DMS153 (cell line): ENCODE data around the gene TEX38.
"Not testable (repeated sequence)": the region's sequence is repeated elsewhere in the genome, so short reads cannot be mapped to it uniquely, and the experiment has no call there.

Experiments
- DNase-seq: peaks from one replicate; lab custom pipeline; 2025; lab: John Stamatoyannopoulos, UW

TEX38 gene

GRCh38 chr1:46655848-46656247, 15.8 kb upstream of the TEX38 start:
- no peak for DNase-seq

GRCh38 chr1:46656643-46657042, 15.0 kb upstream of the TEX38 start:
- DNase-seq = no peak

DNA sequence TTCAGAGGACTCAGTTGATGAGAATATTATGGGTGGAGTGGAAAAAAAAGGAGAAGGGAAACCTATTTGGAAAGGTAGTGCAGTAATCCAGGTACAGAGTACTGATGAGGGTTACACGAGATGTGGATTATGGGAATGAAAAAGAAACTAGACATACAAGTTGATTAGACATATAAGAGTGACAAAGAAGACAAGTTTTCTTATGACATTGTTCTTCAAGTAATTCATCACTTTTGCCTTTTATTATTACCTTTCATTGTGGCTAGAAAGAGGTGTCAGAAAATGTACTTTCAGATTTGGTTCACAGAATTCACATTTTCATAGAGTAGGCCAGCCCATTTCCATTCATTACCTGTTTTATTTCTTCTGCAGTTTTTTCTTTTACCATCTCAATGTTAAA, 13.9 kb upstream of the TEX38 start:
- DNase-seq = no peak

DNA sequence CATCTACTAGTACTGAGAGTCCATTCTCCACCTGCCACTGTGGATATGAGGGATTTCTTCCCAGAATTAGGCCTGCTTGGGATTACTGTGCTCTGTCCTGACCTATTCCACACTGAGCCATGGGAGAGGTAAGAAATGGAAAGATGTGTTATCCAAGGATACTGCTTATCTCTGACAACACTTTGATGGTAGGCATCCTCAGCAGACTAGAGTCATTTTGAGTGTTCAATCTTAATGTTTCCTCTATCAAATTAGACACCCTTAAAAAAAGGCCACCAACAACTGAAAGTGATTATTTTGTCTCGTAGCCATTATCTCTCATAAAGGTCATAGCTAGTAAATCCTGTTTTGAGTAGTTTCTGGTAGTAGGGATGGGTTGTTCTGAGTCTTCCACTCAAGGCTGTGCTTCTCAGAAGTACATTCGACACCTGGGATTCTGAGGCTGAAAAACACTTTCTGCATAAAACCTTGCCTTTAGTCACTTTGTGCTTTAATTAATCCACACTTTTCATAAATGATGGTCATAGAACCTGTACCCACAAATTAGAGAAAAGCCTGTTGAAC, 12.3 kb upstream of the TEX38 start:
- no peak for DNase-seq

GRCh38 chr1:46660116-46660515, 11.5 kb upstream of the TEX38 start:
- not testable (repeated sequence) for DNase-seq

DNA sequence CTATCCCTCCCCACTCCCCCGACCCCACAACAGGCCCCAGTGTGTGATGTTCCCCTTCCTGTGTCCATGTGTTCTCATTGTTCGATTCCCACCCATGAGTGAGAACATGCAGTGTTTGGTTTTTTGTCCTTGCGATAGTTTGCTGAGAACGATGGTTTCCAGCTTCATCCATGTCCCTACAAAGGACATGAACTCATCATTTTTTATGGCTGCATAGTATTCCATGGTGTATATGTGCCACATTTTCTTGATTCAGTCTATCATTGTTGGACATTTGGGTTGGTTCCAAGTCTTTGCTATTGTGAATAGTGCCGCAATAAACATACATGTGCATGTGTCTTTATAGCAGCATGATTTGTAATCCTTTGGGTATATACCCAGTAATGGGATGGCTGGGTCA, 8.7 kb upstream of the TEX38 start:
- not testable (repeated sequence) for DNase-seq

- no peak for DNase-seq
Measured at GRCh38 chr1:46665983-46666382, 5.7 kb upstream of the TEX38 start.

DNA sequence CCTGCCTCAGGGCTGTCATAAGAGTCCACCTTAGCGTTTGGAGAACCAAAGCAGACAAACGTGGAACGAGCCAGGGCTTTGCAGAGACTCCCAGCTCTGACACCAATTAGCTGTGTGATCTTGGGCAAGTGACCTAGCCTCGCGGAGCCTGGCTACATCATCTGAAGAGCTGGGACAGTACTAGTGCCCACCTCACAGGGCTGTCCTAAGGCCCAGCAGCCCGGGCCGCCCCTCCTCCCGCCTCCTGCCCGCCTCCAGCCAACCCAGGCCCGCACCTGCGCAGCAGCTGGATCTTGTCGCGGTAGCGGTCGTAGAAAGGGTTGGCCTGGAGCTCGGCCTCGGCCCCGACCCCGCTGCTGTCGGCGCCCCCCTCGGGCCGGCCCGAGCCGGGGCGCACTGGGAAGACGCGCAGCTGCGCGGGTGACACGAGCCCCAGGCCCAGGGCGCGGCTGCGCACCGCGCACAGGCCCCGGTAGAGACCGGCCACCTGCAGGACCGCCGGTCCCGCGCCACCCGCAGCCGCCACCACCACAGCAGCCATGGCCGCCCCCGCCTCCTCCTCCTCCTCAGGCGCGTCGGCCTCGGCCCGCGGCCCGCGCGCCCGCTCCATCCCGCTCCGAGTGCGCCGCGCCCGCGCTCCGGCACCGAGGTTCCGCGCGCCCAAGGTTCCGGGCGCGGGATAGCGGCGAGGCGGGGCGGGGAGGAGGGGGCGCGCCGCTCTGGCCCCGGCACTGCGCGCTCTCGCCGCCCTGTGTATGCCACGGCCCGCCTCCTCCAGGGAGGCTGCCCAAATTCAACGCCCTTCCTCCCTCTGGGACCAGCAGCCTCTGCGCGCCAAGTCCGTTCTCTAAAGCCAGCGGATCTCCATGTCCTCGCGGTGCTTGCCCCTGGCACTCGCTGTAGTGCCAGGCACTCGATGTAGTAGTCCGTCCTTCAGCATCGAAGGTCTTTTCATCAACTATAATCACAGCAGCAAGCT, 3.6 kb upstream of the TEX38 start, which contains the start of gene ATPAF1:
TSS of gene ATPAF1 (minus strand) at position 583 of the 979 bp plus-strand sequence. CDS start at position 541, 42 bp downstream.
- DNase-seq = peak; percentile 70

- DNase-seq = no peak
Measured at GRCh38 chr1:46670134-46670533, 1.5 kb upstream of the TEX38 start.

DNA sequence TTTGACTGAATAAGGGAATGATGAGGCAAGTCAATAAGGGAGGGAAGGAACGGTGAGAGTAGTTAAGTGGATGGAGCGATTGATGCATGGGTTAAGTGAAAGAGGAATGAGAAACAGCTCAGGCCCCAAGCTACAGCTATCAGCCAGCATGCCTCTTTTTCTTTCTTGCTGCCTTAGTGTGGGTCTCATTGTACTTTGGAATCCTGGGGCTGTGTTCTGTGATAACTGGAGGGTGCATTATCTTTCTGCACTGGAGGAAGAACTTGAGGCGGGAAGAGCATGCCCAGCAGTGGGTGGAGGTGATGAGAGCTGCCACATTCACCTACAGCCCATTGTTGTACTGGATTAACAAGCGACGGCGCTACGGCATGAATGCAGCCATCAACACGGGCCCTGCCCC, 1.0 kb downstream of the TEX38 start:
- no peak for DNase-seq

- no peak for DNase-seq
Measured at GRCh38 chr1:46673749-46674182, 2.1 kb downstream of the TEX38 start.

DNA sequence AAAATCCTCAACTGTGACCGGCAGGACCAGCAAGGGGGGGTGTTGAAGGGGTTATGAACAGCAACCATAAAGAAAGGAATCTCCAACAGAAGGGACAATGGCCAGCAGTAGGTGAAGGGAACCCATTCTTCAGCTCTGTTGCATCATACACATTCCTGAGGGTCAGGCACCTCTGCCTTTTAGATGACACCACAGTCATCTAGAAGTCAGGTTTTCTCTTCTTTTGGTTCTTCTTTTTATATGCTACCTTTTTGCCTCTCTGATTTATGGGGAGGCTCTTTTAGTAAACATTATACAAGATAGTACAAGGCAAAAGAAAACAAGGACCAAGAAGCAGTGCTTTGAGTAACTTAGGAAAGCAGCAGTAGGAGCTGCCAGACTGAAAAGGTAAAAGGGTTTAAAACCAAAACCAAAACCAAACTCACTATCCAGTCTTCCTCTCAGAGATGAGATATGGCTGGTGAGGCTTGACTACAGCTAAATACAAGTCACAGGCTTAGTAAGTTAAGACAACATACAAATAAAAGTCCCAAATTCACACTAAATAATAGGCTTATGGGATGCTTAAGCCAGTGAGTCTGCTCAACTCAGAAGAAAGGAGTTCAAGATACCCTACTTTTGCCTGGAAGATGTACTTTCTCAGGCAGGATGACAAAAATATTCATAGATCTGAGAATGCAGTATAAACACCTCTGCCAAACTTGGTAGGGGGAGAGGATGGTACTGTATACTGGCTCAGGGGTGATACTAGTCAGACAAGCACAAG, 4.1 kb downstream of the TEX38 start:
- no peak for DNase-seq

DNA sequence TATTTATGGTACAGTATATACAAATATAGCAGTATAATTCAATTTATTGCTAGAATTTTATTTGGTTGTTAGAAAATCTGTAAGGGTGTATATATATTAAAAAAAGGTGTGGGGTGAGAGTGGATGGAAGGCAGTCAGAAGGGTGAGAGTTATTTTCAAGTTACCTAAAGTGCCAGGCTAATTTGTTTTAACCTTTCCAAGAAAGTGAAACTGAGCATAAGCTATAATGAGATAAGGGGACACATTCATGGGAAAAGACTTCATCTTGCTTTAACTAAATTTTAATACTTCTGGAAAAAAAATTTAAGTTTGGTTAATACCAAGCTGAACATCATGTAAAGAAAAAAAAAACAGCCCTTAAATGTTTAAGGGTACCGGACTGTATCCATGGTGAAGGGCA, 4.9 kb downstream of the TEX38 start:
- no peak for DNase-seq

GRCh38 chr1:46677339-46677738, 5.7 kb downstream of the TEX38 start:
- no peak for DNase-seq

DNA sequence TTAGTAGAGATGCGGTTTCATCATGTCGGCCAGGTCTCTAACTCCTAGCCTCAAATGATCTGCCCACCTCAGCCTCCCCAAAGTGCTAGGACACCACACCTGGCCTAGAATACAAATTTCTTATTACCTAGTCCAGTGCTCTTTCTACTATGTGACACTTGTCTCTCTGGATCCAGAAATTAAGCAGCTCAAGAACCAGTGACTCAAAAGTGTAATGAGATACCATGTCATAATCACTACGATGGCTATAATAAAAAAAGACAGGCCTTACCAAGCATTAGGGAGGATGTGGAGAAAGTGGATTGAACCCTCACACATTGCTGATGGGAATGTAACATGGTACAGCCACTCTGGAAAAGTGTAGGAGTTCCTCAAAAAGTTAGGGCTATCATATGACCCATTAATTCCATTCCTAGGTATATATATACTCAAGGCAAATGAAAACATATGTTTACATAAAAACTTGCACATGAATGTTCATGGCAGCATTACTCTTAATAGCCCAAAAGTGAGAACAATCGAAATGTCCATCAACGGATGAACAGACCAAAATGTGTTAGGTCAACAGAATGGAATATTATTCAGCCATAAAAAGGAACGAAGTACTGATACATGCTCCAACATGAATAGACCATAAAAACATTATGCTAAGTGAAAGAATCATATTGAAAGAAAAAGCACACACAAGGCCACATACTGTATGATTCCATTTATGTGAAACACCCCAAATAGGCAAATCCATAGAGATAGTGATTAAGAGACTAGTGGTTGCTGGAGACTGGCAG, 8.3 kb downstream of the TEX38 start:
- DNase-seq = no peak

DNA sequence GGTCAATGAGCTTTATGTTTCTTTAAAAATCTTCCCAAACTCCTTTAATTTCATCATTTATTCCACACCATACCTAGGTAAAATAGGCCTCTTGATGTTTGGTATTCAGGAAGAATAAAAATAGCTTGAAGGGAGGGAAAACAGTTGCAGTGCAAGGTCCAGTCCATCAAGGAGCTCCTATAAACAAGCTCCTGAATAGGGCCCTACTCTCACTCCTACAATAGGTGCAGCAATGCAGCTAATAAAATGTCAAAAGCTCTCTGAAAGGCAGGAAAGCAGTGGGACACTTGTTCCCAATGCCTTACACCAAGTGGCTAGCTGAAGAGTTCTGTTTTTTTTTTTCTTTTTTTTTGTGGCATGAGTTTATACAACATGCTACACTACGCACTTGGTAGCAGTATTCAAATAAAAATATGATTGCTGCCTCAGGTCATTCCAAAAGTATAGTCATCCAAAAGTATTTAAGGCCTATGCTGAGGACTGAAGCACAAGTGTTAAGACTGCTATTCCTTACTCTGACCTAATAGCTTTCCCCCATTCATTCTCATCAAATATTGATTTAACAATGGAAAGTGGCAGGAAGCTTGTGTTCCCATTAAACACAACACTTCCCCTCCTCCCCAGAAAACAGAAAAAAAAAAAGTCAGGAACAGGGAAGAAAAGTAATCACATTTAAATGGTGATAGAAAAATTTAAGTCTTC, 9.8 kb downstream of the TEX38 start:
- peak; percentile 54 for DNase-seq

GRCh38 chr1:46682064-46682463, 10.4 kb downstream of the TEX38 start:
- no peak for DNase-seq

DNA sequence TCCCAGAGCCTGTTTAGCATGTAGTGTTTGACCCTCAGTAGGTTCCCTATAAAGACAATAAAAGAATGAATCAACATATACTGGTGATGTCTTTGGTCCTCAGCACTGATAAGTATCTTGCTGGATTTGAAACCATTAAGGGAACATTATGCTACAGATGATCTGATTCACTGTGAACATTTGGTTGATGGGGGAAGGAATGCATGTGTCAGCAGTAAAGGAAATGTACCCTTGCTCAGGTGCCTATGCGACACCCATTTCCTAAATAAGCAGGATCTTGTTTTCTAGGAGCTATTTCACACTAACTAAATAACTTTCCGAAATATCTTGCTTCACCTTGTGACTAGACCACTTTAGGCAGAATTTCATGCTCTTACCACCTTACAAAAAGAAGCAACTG, 13.0 kb downstream of the TEX38 start:
- DNase-seq = no peak

GRCh38 chr1:46686255-46686654, 14.6 kb downstream of the TEX38 start:
- DNase-seq = no peak

GRCh38 chr1:46687093-46687659, 15.5 kb downstream of the TEX38 start:
- peak; percentile 55 for DNase-seq
